Measurements from ENCODE around the gene DIDO1.

DIDO1 gene

GRCh38 chr20:62840244-62841197 is 85.8 kb downstream of the DIDO1 start:
- no peak overlapping the region for H3K27ac ChIP-seq (ENCODE audit: low read depth, low read length)
- H3K4me3 ChIP-seq (ENCODE audit: low read depth, low read length), result no peak overlapping the region
- no peaks in the 10 kb centered on the region for H3K27me3 ChIP-seq (ENCODE audit: control insufficient read depth, insufficient read depth, low read length)
- H3K4me1 ChIP-seq (ENCODE audit: control insufficient read depth, insufficient read depth, low read length), result no peaks in the 10 kb centered on the region
- no peak overlapping the region for H3K9ac ChIP-seq (ENCODE audit: low read length)
- H3K9me3 ChIP-seq (ENCODE audit: control insufficient read depth, insufficient read depth, low read depth, low read length), result peaks cover 5% of the 10 kb centered on the region; the same call in 1 of the 2 replicates
- peaks cover 46% of the 10 kb centered on the region for H3K36me3 ChIP-seq (ENCODE audit: control insufficient read depth, insufficient read depth, low read length)

GRCh38 chr20:62839816-62840215 is 86.5 kb downstream of the DIDO1 start:
- Histone ChIP-seq H3K27me3 (ENCODE audit: control insufficient read depth, insufficient read depth, low read length) (no peaks in the 10 kb centered on the region), H3K27ac (ENCODE audit: low read depth, low read length) (no peak overlapping the region), H3K36me3 (ENCODE audit: control insufficient read depth, insufficient read depth, low read length) (peaks cover 51% of the 10 kb centered on the region), H3K4me3 (ENCODE audit: low read depth, low read length) (no peak overlapping the region), H3K4me1 (ENCODE audit: control insufficient read depth, insufficient read depth, low read length) (no peaks in the 10 kb centered on the region), H3K9me3 (ENCODE audit: control insufficient read depth, insufficient read depth, low read depth, low read length) (peaks cover 5% of the 10 kb centered on the region; the same call in 1 of the 2 replicates), H3K9ac (ENCODE audit: low read length) (no peak overlapping the region)

- Histone ChIP-seq H3K36me3 (ENCODE audit: control insufficient read depth, insufficient read depth, low read length) (peaks cover 52% of the 10 kb centered on the region), H3K4me3 (ENCODE audit: low read depth, low read length) (no peak overlapping the region), H3K27ac (ENCODE audit: low read depth, low read length) (no peak overlapping the region), H3K9ac (ENCODE audit: low read length) (no peak overlapping the region), H3K4me1 (ENCODE audit: control insufficient read depth, insufficient read depth, low read length) (no peaks in the 10 kb centered on the region), H3K27me3 (ENCODE audit: control insufficient read depth, insufficient read depth, low read length) (no peaks in the 10 kb centered on the region), H3K9me3 (ENCODE audit: control insufficient read depth, insufficient read depth, low read depth, low read length) (peaks cover 5% of the 10 kb centered on the region; the same call in 1 of the 2 replicates)
Observed at GRCh38 chr20:62839261-62839660, 87.0 kb downstream of the DIDO1 start.

- H3K36me3 ChIP-seq (ENCODE audit: control insufficient read depth, insufficient read depth, low read length), result peaks cover 51% of the 10 kb centered on the region
Observed at GRCh38 chr20:62838128-62838891, 88.0 kb downstream of the DIDO1 start.

GRCh38 chr20:62837790-62838127 is 88.5 kb downstream of the DIDO1 start:
- no peaks in the 10 kb centered on the region for H3K9me3 ChIP-seq (ENCODE audit: control insufficient read depth, insufficient read depth, low read depth, low read length)
- no peaks in the 10 kb centered on the region for H3K27me3 ChIP-seq (ENCODE audit: control insufficient read depth, insufficient read depth, low read length)
- H3K27ac ChIP-seq (ENCODE audit: low read depth, low read length), result no peak overlapping the region
- peaks cover 4% of the 10 kb centered on the region for H3K4me1 ChIP-seq (ENCODE audit: control insufficient read depth, insufficient read depth, low read length)
- H3K9ac ChIP-seq (ENCODE audit: low read length), result no peak overlapping the region
- no peak overlapping the region for H3K4me3 ChIP-seq (ENCODE audit: low read depth, low read length)
- peaks cover 51% of the 10 kb centered on the region for H3K36me3 ChIP-seq (ENCODE audit: control insufficient read depth, insufficient read depth, low read length)

More at GRCh38 chr20:62838128-62838891, 88.0 kb downstream of the DIDO1 start:
- H3K27ac ChIP-seq (ENCODE audit: low read depth, low read length), result no peak overlapping the region
- no peaks in the 10 kb centered on the region for H3K4me1 ChIP-seq (ENCODE audit: control insufficient read depth, insufficient read depth, low read length)
- no peaks in the 10 kb centered on the region for H3K27me3 ChIP-seq (ENCODE audit: control insufficient read depth, insufficient read depth, low read length)
- H3K9me3 ChIP-seq (ENCODE audit: control insufficient read depth, insufficient read depth, low read depth, low read length), result no peaks in the 10 kb centered on the region
- H3K9ac ChIP-seq (ENCODE audit: low read length), result no peak overlapping the region
- H3K4me3 ChIP-seq (ENCODE audit: low read depth, low read length), result no peak overlapping the region

- H3K27me3 ChIP-seq (ENCODE audit: control insufficient read depth, insufficient read depth, low read length), result no peaks in the 10 kb centered on the region
- no peak overlapping the region for H3K27ac ChIP-seq (ENCODE audit: low read depth, low read length)
- H3K4me1 ChIP-seq (ENCODE audit: control insufficient read depth, insufficient read depth, low read length), result peaks cover 11% of the 10 kb centered on the region
- H3K9me3 ChIP-seq (ENCODE audit: control insufficient read depth, insufficient read depth, low read depth, low read length), result no peaks in the 10 kb centered on the region
- no peak overlapping the region for H3K9ac ChIP-seq (ENCODE audit: low read length)
- peaks cover 51% of the 10 kb centered on the region for H3K36me3 ChIP-seq (ENCODE audit: control insufficient read depth, insufficient read depth, low read length)
- H3K4me3 ChIP-seq (ENCODE audit: low read depth, low read length), result no peak overlapping the region
Observed at GRCh38 chr20:62836967-62837490, 89.3 kb downstream of the DIDO1 start.

- peaks cover 52% of the 10 kb centered on the region for H3K36me3 ChIP-seq (ENCODE audit: control insufficient read depth, insufficient read depth, low read length)
Observed at GRCh38 chr20:62835931-62836861, 90.1 kb downstream of the DIDO1 start.

GRCh38 chr20:62834967-62835730 is 91.2 kb downstream of the DIDO1 start:
- peaks cover 50% of the 10 kb centered on the region for H3K36me3 ChIP-seq (ENCODE audit: control insufficient read depth, insufficient read depth, low read length)
- H3K4me1 ChIP-seq (ENCODE audit: control insufficient read depth, insufficient read depth, low read length), result peaks cover 25% of the 10 kb centered on the region
- H3K4me3 ChIP-seq (ENCODE audit: low read depth, low read length), result no peak overlapping the region
- no peaks in the 10 kb centered on the region for H3K27me3 ChIP-seq (ENCODE audit: control insufficient read depth, insufficient read depth, low read length)
- no peak overlapping the region for H3K9ac ChIP-seq (ENCODE audit: low read length)
- no peak overlapping the region for H3K27ac ChIP-seq (ENCODE audit: low read depth, low read length)
- H3K9me3 ChIP-seq (ENCODE audit: control insufficient read depth, insufficient read depth, low read depth, low read length), result no peaks in the 10 kb centered on the region

More at GRCh38 chr20:62835931-62836861, 90.1 kb downstream of the DIDO1 start:
- Histone ChIP-seq H3K27me3 (ENCODE audit: control insufficient read depth, insufficient read depth, low read length) (no peaks in the 10 kb centered on the region), H3K4me1 (ENCODE audit: control insufficient read depth, insufficient read depth, low read length) (peaks cover 20% of the 10 kb centered on the region), H3K27ac (ENCODE audit: low read depth, low read length) (no peak overlapping the region), H3K9ac (ENCODE audit: low read length) (no peak overlapping the region), H3K4me3 (ENCODE audit: low read depth, low read length) (no peak overlapping the region), H3K9me3 (ENCODE audit: control insufficient read depth, insufficient read depth, low read depth, low read length) (no peaks in the 10 kb centered on the region)

DNA sequence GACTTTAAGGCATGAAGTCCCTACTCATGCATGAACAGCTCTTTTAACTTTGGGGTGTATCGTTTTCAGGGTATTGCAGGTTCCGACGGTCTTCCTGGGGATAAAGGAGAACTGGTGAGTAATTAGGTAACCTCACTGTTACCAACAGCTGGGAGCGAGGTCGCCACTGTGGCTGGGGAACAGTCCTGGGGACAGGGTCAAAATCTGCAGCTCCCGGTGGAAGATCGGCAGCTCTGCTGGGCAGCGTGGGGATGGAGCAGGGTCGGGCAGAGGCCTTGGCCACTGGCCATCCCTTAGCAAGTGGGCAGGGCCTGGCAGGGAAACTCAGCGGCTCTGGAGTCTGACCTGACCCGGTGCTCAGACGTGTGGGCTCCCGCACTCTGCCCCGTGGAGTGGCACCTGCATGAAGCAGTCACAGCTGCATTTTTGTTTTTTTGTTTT is 93.3 kb downstream of the DIDO1 start:
- Histone ChIP-seq H3K4me1 (ENCODE audit: control insufficient read depth, insufficient read depth, low read length) (peaks cover 25% of the 10 kb centered on the region), H3K27me3 (ENCODE audit: control insufficient read depth, insufficient read depth, low read length) (no peaks in the 10 kb centered on the region), H3K9me3 (ENCODE audit: control insufficient read depth, insufficient read depth, low read depth, low read length) (no peaks in the 10 kb centered on the region), H3K4me3 (ENCODE audit: low read depth, low read length) (peak overlapping the region; percentile 29; the same call in 1 of the 2 replicates), H3K9ac (ENCODE audit: low read length) (no peak overlapping the region), H3K27ac (ENCODE audit: low read depth, low read length) (no peak overlapping the region), H3K36me3 (ENCODE audit: control insufficient read depth, insufficient read depth, low read length) (peaks cover 47% of the 10 kb centered on the region)
